Measurements from ENCODE around the gene SH2D2A.

- no peak for TF ChIP-seq CTCF (IDR thresholded peaks at IDR 0.05; ENCODE audit: extremely low read depth in 1 of 2, insufficient read depth in 1 of 2, low read depth in 1 of 2, low read length in 2 of 2)
- no peak for TF ChIP-seq MAX (IDR thresholded peaks at IDR 0.05; ENCODE audit: insufficient read depth, insufficient read length)
- TF ChIP-seq POLR2AphosphoS5 (IDR thresholded peaks at IDR 0.05; ENCODE audit: insufficient read depth, low read depth, low read length) = no peak
- no peak for TF ChIP-seq POLR2A (IDR thresholded peaks at IDR 0.05; ENCODE audit: low read depth, low read length)
These were observed 15.8 kb upstream of the SH2D2A start for GRCh38 chr1:156832434-156832833.

Data from endothelial cell of umbilical vein (primary cell).